GM19239 (cell line): ENCODE measurements around the gene ATP6AP1.
A peak's percentile ranks its signal among the peaks of the same experiment; 100 is the strongest.

Experiments
- DNase-seq: peaks from one replicate; pipeline ENCODE4 v3.0.0; 2011; ENCODE audit warnings: low spot score; ENCODE audit not compliant: insufficient read length
- FAIRE-seq: peaks from 2 replicates; lab custom pipeline; 2011; peaks lifted over from hg19 to GRCh38; lab: Jason Lieb, UNC

The ATP6AP1 gene

GRCh38 chrX:154467556-154467955 lies 39.1 kb downstream of the ATP6AP1 start:
- DNase-seq (no peak), FAIRE-seq (no peak)

- no peak for DNase-seq
These were observed 39.7 kb downstream of the ATP6AP1 start for GRCh38 chrX:154468217-154468616.

GRCh38 chrX:154469114-154469513 lies 40.6 kb downstream of the ATP6AP1 start:
- DNase-seq: no peak
- no peak for FAIRE-seq

More at GRCh38 chrX:154468217-154468616, 39.7 kb downstream of the ATP6AP1 start:
- FAIRE-seq: no peak

GRCh38 chrX:154469880-154470279 lies 41.4 kb downstream of the ATP6AP1 start:
- DNase-seq (no peak), FAIRE-seq (no peak)

GRCh38 chrX:154470434-154470833 lies 42.0 kb downstream of the ATP6AP1 start:
- FAIRE-seq (no peak), DNase-seq (no peak)

GRCh38 chrX:154470914-154471568 lies 42.6 kb downstream of the ATP6AP1 start:
- FAIRE-seq (no peak), DNase-seq (no peak)

- DNase-seq (no peak), FAIRE-seq (no peak)
These were observed 43.6 kb downstream of the ATP6AP1 start for GRCh38 chrX:154471839-154472684.

- DNase-seq: no peak
- FAIRE-seq: no peak
These were observed 44.5 kb downstream of the ATP6AP1 start for GRCh38 chrX:154472685-154473632.

- DNase-seq: no peak
- FAIRE-seq: no peak
These were observed 45.2 kb downstream of the ATP6AP1 start for GRCh38 chrX:154473683-154474082.

GRCh38 chrX:154476821-154477220 lies 48.3 kb downstream of the ATP6AP1 start:
- DNase-seq (no peak), FAIRE-seq (no peak)

- FAIRE-seq (no peak), DNase-seq (no peak)
These were observed 49.5 kb downstream of the ATP6AP1 start for GRCh38 chrX:154477891-154478477.

- FAIRE-seq: peak; percentile 98
- peak; percentile 82 for DNase-seq
These were observed 50.5 kb downstream of the ATP6AP1 start, which contains the start of gene LAGE3 for GRCh38 chrX:154478728-154479622. Gene LAGE3 (minus strand): TSS chrX:154479281. CDS start chrX:154478915, 366 bp downstream.

- FAIRE-seq: no peak
- DNase-seq: no peak
These were observed 52.7 kb downstream of the ATP6AP1 start for GRCh38 chrX:154481195-154481594.

GRCh38 chrX:154481911-154482601 lies 53.6 kb downstream of the ATP6AP1 start:
- no peak for DNase-seq

GRCh38 chrX:154482786-154483185 lies 54.3 kb downstream of the ATP6AP1 start:
- DNase-seq: no peak
- FAIRE-seq: no peak

More at GRCh38 chrX:154481911-154482601, 53.6 kb downstream of the ATP6AP1 start:
- no peak for FAIRE-seq

GRCh38 chrX:154483325-154483724 lies 54.8 kb downstream of the ATP6AP1 start:
- DNase-seq (no peak), FAIRE-seq (no peak)

GRCh38 chrX:154484255-154485149 lies 56.0 kb downstream of the ATP6AP1 start:
- FAIRE-seq (no peak), DNase-seq (no peak)
